DMS153 treated with DMSO at 0.1 percent for 48 hours (cell line): ENCODE results near the gene PDCD4.

Source experiments
- DNase-seq: peaks from one replicate; lab custom pipeline; 2025; ENCODE audit not compliant: unreplicated experiment; lab: John Stamatoyannopoulos, UW

Gene PDCD4

DNA sequence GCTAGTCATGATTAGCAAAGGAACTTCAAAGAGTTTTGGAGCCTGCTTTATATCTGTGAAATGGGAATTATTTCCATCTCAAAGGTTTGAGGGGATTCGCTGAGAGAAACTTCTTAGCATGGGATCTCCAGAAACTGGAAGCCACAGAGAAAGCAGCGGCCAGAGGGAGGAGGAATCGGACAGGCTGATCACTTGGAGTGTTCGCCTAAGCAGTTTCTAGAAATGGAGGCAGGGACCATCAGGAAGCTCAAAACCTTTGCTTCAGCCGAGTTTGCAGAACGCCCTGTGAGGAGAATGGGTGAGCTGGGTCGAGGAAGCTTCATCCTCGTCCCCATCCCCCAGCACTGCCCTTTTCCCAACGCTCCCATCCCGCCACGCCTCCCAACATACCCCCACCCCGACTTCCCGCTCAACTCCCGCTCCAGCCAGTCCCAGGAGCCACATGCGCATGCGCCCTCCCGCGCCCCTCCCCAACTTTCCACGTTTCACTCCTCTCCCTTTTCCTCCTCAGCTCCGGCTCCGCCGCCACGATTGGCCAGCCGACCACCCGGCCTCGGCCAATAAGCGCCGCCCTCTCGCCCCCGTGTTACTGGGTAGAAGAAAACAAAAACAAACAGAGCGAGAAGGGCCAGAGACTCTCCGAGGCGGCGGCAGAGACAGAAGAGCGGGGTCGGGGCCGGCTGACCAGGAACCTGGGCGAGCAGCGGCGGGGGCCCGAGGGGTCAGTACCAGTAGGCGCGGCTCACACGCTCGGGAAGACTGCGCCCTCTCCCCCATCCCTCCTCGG is at the start of gene PDCD4:
PDCD4 (plus strand) TSS at position 631 of the 787 bp plus-strand sequence. CDS start 4,100 bp downstream, outside the sequence.
- peak; percentile 96 for DNase-seq

GRCh38 chr10:110822035-110822711 is 49.6 kb upstream of the PDCD4 start:
- DNase-seq: no peak

GRCh38 chr10:110822712-110823311 is 48.9 kb upstream of the PDCD4 start:
- DNase-seq: no peak

- DNase-seq: no peak
These were observed 47.6 kb upstream of the PDCD4 start for GRCh38 chr10:110824152-110824441.

DNA sequence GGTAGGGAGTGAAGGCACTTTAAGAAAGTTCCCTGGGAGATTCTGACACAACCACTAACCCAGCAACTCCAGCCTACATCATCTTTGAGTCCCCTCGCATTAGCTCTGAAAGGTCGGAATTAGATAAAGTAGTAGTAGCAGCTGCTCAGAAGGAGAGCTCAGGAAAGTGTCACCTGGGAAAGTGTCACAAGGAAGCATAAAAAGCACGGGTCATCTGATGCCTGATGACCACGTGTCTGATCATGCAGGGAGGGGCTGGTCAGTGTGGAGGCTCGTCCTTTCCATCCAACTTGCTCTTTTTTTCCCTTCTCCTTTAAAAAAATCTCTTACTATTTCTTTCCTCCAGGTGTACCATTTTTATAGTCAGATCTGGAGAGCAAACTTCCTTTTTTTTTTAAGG is 47.1 kb upstream of the PDCD4 start:
- no peak for DNase-seq

DNA sequence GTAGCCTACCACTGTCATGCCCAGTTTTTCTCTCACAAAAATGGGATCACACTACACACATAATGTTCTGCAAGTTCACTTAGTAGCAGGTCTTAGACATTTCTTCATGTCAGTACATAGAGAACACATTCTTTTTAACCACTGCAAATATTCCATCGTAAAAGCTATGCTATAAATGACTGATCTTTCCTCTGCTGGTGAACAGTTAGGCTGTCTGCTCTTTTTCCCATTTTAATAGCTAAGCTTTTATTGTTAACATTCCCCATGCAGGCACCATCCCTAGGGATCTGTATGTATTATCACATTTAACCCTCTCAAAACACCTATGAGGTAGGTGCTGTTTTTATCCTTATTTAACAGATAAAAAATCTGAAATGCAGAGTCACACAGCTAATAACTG is 46.2 kb upstream of the PDCD4 start:
- no peak for DNase-seq

GRCh38 chr10:110827410-110827809 is 44.3 kb upstream of the PDCD4 start:
- DNase-seq: no peak

DNA sequence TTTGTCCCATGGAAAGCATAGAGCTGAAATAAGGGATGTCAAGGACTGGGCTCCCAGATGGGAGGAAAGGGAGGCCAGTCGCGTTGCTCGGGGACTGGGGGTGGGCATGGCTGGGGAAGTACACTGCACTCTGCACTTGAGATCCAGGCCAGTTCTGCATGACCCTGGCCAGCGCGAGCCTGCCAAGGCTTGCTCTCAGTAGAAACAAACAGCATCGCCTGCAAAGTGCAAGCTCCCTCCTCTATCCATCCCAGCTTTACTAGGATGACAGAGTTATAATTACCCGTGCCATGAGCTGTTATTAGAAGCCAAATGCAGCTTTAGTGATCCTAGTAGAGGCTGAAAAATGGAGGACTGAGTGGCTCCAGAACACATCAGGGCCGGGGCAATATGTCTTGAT is 43.9 kb upstream of the PDCD4 start:
- DNase-seq: no peak

- DNase-seq: no peak
These were observed 43.2 kb upstream of the PDCD4 start for GRCh38 chr10:110828525-110828924.

DNA sequence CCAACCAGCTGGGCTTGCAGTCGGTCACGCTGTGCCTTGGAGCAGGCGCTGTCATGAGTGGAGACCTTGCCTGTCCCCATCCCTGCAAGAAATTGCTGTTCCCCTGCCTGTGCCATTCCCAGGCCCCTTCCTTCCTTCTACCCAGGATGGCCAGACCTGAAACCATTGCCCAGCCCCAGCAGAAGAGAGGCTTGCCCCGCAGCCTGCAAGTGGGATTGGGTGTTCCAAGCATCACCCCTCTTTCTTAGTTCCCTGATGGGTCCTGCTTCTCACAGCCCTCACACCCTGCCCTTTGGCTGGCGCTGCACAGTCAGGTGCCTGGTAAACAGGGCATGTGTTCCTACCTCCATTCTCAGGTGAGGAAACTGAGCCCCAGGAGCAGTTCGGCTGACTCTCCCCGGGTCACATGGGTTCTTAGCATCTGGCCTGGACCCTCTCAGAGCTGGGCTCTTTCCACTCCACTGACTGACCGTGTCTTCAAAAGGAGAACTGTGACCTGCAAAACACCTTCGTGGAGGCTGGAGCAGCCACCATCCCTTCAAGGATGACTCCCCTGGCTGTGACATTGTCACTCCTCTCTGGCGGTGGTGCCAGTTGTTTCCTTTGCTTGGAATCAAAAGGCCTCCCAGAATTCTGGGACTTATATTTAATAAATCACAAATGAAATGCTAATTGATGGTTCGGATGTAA is 41.9 kb upstream of the PDCD4 start:
- no peak for DNase-seq

DNA sequence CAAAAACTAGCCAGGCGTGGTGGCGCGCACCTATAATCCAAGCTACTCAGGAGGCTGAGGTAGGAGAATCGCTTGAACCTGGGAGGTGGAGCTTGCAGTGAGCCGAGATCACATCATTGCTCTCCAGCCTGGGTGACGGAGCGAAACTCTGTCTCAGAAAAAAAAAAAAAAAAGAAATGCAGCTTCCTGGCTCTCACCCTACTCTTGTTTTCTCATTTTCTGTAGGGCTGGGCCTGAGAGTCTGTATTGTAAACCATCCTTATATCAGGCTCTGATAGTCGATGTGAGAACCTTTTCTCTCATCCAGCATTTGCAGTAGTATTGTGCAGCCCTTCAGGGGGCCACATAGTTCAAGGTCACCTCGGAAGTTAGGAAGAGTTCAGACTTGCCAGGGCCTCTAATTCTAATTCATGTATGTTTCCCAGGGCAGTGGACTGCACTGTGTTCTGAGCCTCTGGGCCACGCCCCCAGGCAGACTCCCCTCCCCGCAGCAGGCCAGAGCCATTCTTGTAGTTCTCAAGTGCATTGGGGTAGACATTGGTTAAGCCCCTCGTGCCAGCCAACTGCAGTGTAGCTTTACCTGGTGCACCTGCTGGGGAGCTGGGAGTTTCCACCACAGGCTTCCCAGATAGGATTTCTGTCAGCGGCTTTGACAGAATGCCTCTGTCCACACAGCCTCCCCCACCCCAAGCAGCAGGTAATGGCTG is 38.3 kb upstream of the PDCD4 start:
- no peak for DNase-seq

GRCh38 chr10:110833941-110834628 is 37.6 kb upstream of the PDCD4 start:
- no peak for DNase-seq

DNA sequence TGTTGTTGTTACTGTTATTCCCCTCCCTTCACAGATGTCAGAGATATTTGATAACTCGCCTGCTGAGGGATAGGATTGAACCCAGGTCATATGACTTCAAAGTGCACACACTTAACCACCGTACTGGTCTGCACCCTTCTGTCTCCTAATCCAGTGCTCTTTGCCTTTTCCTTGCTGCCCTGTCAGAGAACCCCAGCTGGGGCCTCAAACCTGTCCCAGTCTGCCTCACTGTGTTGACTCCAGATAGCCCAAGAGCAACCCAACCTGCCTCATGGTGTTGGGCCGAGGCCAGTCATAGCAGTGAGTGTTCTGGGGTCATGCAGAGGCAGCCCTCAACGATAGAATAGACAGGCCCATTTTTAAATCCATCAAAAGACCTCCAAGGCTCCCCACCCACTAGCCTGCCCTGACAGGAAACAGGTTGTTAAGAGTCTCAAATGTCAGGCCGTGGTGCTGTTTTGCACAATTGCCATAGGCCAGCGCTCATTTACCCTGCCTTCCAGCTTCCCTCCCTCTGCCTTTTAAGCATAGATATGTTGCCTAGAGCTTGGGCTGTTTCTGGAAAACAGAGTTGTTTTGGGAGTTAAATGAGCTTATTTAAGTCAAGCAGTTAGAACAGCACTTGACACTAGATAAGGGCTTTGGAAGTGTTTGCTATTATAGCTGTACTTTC is 37.0 kb upstream of the PDCD4 start:
- DNase-seq: peak; percentile 44

DNA sequence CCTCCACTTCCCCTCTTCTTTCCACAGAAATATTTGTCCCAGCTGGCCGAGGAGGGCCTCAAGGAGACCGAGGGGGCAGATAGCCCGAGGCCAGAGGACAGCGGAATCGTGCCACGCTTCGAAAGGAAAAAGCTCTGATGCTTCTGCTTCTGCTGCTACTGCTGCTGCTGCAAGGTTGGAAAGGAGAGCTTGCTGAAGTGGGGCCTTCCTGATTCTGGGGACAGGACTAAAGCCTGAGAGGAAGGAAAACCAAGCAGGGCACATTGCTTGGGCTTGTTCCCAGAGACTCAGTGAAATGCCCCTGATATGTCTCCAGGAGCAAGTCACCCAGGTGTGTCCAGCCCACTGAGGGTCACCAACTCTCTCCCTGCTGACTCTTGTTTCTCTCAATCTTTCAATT is 35.9 kb upstream of the PDCD4 start:
- DNase-seq: no peak

DNA sequence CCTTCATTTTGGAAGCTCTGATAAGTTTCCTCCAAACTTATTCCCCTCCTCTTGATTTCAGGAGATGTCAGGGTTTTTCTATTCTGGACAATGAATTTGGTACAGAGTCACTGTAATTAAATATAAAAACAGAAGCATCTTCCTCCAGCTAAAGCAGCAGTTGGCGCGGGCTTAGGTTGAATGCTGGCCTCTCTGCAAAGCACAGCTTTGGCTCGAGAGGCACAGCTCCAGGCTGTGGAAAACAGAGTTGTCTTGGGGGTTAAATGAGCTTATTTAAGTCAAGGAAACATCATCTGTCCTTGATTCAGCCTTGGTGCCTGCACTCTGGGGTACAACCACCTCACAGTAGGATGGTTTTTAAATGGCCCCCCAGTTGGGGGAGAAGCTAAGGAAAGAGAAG is 35.0 kb upstream of the PDCD4 start:
- DNase-seq: no peak

GRCh38 chr10:110837418-110838171 is 34.1 kb upstream of the PDCD4 start:
- DNase-seq: no peak

DNA sequence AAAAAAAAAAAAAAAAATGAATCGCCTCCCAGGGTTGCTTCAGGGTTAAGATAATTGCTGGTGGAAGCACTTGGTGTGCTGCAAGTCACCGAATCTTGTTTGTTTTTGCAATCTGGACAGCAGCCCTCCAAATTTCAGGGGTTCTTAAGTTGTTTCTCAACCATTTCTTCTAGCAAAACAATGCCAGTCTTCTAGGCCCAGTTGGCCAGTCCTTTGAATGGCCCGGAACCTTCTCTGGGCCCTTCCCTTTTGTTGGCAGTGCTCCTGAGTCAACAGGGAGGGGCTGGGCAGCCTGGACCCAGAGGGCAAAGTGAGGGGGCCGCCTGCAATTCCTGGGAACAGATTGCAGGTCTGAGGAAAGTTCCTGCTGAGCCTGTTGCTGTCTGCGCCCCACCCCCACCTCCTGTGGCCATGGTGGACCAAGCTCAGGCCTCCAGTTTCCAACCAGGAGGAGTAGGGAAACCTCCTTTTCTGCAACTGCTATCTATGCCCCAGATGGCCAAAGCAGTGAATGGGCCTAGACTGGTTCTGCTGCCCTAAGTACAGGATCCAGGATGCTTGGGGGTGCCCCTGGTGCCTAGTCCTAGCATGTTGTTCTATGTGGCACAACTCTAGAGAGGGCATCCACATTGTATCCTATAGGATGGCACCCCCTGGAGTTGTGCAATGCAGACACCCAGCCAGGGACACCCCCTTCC is 31.4 kb upstream of the PDCD4 start:
- no peak for DNase-seq

DNA sequence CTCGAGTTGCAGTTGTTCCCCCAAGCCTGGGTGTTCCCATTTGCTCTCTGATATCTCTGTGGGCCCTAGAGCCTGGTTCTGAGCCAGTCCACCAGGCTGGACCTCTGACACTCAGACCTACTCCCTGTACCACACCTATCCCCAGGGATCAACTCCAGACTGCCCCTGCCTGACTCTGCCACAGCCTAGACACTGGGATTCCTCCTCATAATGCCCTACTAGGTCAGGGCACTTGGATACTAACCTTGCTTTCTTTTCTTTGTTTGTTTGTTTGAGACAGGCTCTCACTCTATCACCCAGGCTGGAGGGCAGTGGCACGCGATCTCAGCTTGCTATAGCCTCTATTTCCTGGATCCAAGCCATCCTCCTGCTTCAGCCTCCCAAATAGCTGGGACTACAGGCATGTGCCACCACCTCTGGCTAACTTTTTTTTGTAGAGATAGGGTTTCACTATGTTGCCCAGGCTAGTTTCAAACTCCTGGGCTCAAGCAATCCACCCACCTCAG is 30.8 kb upstream of the PDCD4 start:
- no peak for DNase-seq
